ENCODE data around the gene DDX23. TPM values are rescaled to one million over a fixed set of nuclear protein-coding genes. Genes with fewer than 3 reads are reported as not detected.
"Not testable (repeated sequence)": the region's sequence is repeated elsewhere in the genome, so short reads cannot be mapped to it uniquely, and the experiment has no call there.

The DDX23 gene
- total RNA-seq, 1 donor from 2014 or later = 79.2 TPM

DNA sequence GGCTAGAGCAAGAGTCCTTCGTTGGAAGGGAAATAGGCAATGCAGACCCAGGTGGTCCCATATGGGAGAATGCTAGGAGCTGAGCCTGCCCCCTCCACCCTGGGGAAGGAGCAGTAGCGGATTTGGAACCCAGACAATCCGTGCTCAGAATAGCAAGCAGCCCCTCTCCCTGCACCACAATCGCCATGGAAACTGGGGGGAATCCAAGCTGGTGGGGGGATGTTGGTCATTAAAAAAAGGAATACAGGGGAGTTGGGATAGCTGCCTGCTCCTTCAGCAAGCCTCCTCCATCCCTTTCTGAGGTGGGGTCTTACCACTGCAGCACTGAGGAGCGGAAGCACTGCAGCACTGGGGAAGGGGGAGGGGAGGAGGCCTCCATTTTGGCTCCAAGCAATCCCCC lies 10.8 kb upstream of the DDX23 start:
- DNase-seq (ENCODE audit: low read depth, low spot score) = no peak

- no peak for DNase-seq (ENCODE audit: low read depth, low spot score)
Observed at GRCh38 chr12:48861111-48861510, 9.1 kb upstream of the DDX23 start.

DNA sequence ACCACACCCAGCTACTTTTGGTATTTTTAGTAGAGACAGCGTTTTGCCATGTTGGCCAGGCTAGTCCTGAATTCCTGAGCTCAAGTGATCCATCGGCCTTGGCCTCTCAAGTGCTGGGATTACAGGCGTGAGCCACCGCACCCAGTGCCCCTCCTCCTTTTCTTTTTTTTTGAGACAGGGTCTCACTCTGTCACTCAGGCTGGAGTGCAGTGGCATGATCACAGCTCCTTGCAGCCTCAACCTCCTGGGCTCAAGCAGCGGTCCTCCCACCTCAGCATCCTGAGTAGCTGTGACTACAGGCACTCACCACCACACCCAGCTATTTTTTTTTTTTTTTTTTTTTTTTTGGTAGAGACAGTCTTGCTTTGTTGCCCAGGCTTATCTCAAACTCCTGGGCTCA lies 8.3 kb upstream of the DDX23 start:
- DNase-seq (ENCODE audit: low read depth, low spot score) = not testable (repeated sequence)

GRCh38 chr12:48859607-48860006 lies 7.6 kb upstream of the DDX23 start:
- DNase-seq (ENCODE audit: low read depth, low spot score) = no peak

- no peak for DNase-seq (ENCODE audit: low read depth, low spot score)
Observed at GRCh38 chr12:48858043-48858442, 6.1 kb upstream of the DDX23 start.

GRCh38 chr12:48857278-48857994 lies 5.5 kb upstream of the DDX23 start:
- DNase-seq (ENCODE audit: low read depth, low spot score) = no peak

DNA sequence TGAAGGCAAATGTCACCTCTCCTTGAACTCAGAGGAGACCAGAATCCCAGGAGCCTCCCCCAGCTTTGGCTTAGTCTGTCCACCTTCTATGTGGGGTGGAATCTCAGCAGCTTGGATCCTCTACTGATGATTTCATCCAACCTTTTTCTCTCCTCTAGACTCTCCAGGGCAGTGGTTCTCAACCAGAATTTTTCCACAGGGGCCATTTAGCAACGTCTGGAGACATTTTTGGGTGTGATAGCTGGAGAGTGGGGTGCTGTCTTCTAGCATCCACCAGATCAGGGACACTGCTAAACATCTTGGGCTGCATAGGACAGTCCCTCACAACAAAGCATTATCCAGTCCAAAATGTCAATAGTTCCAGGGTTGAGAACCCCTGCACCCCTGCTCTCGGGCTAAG lies 4.4 kb upstream of the DDX23 start:
- DNase-seq (ENCODE audit: low read depth, low spot score) = no peak

GRCh38 chr12:48854932-48855331 lies 3.0 kb upstream of the DDX23 start:
- DNase-seq (ENCODE audit: low read depth, low spot score) = not testable (repeated sequence)

- DNase-seq (ENCODE audit: low read depth, low spot score) = no peak
Observed at GRCh38 chr12:48854488-48854887, 2.5 kb upstream of the DDX23 start.

DNA sequence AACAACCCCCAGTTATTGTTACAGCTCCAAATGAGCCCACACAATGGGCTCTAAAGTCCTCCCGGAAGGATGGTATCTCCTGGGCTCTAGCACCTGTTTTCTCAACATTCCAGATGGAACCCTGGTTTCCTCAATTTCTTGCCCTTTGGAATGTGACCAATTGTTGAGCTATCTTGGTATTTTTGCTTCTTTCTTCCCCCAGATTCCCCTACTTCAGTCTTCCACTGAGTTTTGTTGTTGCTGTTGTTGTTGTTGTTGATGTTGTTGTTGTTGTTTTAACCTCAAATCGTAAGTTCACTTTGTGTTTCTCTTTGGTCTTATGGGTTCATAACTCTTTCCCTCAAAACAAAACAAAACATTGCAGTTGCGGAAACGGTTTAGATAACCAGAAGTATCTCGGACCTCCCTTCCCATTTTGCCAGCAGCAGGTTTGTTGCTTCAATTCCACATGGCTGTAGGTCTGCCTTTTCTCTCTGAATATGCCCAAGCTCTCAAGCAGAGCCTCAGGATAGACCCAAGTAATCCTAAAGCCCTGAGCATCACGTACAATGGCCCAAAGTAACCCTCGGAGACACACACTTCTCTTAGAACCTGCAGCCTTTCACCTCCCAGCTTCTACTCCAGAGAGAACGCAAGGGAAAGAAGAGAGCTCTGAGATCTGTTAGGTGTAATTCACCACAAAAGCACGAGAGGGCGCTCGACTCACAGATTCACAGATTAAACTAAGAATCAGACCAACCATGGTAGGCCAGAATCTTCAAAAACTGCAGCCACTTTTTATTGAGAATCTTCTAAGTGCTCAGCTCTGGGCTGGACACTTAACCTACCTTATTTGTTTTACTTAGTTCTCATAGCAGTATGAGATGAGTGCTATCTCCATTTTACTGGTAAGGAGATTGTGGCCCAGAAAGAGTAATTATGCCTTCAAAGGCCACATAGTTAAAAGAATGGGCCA lies 1.0 kb upstream of the DDX23 start:
- DNase-seq (ENCODE audit: low read depth, low spot score) = peak; percentile 70

DNA sequence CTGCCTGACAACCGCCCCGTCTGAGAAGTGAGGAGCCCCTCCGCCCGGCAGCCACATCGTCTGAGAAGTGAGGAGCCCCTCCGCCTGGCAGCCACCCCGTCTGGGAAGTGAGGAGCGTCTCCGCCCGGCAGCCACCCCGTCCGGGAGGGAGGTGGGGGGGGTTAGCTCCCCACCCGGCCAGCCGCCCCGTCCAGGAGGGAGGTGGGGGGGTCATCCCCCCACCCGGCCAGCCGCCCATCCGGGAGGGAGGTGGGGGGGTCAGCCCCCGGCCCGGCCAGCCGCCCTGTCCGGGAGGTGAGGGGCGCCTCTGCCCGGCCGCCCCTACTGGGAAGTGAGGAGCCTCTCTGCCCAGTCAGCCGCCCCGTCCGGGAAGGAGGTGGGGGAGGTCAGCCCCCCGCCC lies 9.9 kb downstream of the DDX23 start:
- not testable (repeated sequence) for DNase-seq (ENCODE audit: low read depth, low spot score)

DNA sequence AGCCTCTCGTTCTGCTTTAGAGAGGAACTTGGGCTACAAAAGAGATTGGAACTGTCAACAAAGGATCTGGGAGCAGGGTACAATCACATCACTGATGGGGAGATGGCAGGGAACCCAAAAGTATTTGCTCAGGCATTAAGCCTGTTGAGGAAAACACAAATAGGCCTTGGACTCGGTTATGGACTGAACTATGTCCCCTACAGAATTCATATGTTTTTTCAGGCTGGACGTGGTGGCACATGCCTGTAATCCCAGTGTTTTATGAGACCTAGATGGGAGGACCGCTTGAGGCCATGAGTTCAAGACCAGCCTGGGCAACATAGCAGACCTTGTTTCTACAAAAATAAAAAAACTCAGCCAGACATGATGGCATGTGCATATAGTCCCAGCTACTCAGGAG lies 13.9 kb downstream of the DDX23 start:
- DNase-seq (ENCODE audit: low read depth, low spot score) = no peak

GRCh38 chr12:48832321-48833060 lies 19.5 kb downstream of the DDX23 start:
- no peak for DNase-seq (ENCODE audit: low read depth, low spot score)

DNA sequence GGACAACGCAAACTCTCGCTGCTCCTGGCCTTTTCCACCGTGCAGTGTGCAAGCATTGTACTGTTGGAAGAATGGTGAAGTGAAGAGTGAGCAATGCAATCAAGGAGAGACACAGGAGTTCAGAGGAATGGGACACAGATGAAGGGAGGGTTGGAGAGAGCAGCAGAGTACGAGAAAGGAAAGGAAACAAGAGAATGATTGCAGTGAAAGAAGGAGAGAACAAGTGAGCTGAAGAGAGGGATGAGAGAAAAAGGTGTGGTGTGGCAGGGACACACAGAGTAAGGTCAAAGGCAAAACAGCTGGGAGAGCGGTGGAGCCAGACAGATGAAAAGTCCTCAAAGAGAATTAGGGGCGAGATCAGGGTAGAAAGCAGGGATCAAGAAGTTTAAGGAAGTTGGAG lies 20.7 kb downstream of the DDX23 start:
- DNase-seq (ENCODE audit: low read depth, low spot score) = no peak

GRCh38 chr12:48828841-48829575 lies 23.0 kb downstream of the DDX23 start:
- no peak for DNase-seq (ENCODE audit: low read depth, low spot score)

GRCh38 chr12:48828293-48828692 lies 23.7 kb downstream of the DDX23 start:
- DNase-seq (ENCODE audit: low read depth, low spot score) = no peak

DNA sequence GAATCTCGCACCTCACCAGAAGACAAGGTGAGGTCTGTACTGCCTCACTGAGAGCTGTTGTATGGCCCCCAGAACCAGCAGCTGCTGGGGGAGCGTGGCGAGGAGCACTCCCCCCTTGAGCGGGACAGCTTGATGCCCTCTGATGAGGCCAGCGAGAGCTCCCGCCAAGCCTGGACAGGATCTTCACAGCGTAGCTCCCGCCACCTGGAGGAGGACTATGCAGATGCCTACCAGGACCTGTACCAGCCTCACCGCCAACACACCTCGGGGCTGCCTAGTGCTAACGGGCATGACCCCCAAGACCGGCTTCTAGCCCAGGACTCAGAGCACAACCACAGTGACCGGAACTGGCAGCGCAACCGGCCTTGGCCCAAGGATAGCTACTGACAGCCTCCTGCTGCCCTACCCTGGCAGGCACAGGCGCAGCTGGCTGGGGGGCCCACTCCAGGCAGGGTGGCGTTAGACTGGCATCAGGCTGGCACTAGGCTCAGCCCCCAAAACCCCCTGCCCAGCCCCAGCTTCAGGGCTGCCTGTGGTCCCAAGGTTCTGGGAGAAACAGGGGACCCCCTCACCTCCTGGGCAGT lies 24.4 kb downstream of the DDX23 start:
- DNase-seq (ENCODE audit: low read depth, low spot score) = no peak

DNA sequence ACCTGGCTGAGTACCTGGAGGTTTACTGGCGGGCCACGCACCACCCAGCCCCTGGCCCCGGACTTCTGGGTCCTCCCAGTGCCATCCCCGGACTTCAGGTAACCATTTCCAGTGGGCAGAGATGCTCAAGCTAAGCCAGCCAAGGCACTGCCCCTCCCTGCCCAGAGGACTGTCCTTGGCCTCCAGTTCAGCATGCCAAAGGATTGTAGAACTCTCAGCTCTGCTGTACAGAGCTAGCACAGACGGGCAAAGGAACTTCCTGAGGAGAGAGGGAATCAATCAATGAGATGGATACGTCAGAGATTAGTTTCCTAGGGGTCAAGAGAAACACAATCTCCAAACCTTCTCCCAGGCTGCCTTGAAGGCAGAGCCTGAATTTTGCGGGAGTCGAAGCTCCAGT lies 24.9 kb downstream of the DDX23 start:
- no peak for DNase-seq (ENCODE audit: low read depth, low spot score)

GRCh38 chr12:48826209-48826855 lies 25.6 kb downstream of the DDX23 start:
- DNase-seq (ENCODE audit: low read depth, low spot score) = no peak

GRCh38 chr12:48824905-48825304 lies 27.1 kb downstream of the DDX23 start:
- no peak for DNase-seq (ENCODE audit: low read depth, low spot score)
